COR-L47 (cell line): ENCODE measurements around the gene C17orf114.
"Not testable (repeated sequence)": the region's sequence is repeated elsewhere in the genome, so short reads cannot be mapped to it uniquely, and the experiment has no call there.

Experiments
- DNase-seq: peaks from one replicate; lab custom pipeline; 2025; lab: John Stamatoyannopoulos, UW

Gene C17orf114

GRCh38 chr17:4802228-4802627 is at the start of gene C17orf114:
Gene C17orf114 (minus strand): TSS chr17:4802328.
- no peak for DNase-seq

GRCh38 chr17:4851084-4851483 is 49.0 kb upstream of the C17orf114 start:
- DNase-seq = no peak

DNA sequence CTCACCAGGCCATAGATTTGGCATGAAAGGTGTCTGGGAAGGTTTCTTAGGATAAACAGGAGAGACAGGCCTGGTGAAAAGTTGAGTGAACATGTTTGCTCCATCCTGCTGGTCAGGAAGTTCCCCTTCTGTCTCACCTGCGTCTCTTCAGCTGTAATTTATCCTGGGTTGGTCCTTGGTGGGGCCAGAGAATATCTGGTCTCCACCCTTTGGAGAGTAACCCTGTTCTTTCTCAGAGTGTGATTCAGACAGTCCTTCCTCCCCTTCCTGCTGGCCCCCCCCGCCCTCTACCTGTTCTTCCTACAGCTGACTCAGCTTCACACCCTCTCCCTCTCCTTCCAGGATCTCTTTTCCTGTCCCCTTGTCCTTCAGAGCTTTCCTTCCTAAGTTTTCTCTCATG is 48.1 kb upstream of the C17orf114 start:
- no peak for DNase-seq

GRCh38 chr17:4849011-4849536 is 46.9 kb upstream of the C17orf114 start:
- DNase-seq = no peak

DNA sequence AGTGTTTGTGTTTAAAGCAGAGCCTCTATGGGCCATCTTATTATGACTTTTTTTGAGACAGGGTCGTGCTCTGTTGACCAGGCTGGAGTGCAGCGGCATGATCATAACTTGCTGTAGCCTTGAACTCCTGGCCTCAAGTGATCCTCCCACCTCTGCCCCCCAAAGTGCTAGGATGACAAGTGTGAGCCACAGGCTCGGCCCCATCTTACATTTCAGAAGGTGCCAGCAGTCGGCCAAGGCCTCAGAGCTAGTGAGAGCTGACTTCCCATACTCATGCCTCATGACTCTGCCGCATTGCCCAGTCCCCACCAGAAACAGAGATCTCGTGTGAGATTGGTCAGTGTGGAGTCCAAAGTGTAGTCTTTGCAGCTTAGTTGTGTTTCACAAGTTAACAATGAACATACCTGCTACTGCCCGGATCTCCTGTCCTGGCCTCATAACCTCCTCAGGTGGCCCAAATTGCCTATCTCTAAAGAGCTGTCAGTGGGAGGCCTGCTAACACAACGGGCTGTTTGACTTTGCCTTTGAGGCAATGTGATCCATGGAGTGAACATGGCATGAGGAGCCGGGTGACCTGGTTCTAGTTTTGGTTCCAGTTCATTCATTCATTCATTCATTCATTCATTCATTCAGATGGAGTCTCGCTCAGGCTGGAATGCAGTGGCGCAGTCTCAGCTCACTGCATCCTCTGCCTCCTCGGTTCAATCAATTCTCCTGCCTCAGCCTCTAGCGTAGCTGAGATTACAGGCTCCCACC is 44.7 kb upstream of the C17orf114 start:
- DNase-seq = no peak

- no peak for DNase-seq
Measured at GRCh38 chr17:4845118-4845517, 43.0 kb upstream of the C17orf114 start.

- no peak for DNase-seq
Measured at GRCh38 chr17:4843321-4844000, 41.3 kb upstream of the C17orf114 start.

GRCh38 chr17:4842376-4842775 is 40.2 kb upstream of the C17orf114 start:
- DNase-seq = no peak

- no peak for DNase-seq
Measured at GRCh38 chr17:4840893-4841242, 38.7 kb upstream of the C17orf114 start.

DNA sequence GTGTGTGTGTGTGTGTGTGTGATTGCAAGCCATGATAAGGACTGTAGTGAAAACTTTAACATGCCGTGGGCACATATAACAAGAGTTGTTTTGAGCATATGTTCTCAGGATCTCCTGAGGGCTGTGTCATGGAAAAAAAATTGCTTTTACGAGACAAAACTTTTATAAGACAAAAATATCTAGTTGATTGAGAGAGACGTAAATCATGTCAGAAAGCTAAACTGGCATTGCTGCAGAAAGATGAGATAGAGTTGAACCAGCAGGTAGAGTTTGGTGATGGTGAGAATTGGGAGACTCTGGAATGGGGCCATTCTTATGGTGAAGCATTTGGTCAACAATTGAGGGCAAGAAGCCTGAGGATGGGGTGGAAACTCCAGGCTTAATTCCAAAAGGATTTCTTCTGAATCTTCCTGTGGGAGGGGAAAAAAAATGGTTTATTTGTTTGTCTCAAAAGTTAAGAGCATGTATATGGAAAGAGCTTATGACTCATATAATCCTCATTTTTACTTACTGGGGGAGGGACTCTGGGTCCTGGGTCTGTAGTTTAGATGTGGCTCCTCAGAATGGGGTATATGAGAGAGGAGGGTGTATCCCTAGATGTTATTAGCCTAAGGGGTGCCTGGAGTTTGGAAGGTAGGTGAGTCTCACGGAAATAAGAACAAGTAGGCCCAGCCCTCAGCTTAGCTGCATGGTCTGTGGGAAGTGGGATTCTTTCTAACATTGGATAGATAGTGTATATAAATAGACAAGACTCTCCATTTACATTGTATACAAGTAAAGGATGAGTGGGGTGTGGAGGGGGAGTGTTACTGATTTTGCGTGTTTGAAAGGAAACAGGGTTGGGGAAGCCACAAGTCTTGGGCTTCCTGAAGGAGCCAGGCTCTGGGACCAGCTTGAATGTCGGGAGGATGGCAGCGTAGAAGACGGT is 38.1 kb upstream of the C17orf114 start:
- no peak for DNase-seq

DNA sequence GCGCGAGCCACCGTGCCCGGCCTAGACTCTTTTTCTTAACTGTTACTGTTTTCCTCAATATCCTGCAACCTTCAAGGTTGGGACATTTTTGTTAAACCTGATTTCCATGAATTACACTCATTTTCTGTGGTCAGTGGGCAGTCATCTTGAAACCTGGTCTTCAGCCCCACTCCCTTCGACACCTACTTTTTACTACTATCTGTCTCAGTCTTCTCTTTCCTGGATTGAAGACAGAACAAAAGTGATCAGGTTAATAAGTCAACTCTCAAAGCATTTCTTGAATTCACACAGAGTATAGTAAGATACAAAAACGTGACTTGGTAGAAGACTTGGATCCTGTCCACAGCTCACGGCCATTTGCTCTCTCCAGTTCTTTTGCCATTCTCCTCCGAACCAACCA is 37.1 kb upstream of the C17orf114 start:
- DNase-seq = no peak

DNA sequence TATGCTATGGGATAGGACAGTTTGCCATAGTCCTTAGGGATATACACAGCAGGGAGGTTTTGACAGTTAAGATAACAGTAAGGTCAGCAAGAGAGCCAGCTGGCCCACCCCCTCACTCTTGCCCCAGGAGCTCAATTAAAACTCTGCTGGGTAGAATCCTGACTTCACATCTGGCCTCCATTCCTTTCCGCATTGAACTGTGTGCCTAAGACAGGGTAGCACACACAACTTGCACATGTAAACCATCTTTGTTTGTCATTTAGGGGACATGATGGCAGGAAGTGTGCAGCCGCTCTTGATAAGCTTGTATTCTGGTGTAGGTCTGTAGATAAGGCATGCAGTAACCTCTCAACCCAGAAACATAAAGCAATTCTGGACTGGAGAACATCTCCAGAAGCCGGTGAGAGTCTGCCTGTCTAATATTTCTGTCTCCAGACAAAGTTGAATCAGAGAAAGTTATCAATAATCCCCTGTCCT is 36.2 kb upstream of the C17orf114 start:
- DNase-seq = no peak

GRCh38 chr17:4837471-4838308 is 35.6 kb upstream of the C17orf114 start:
- no peak for DNase-seq

GRCh38 chr17:4836221-4836620 is 34.1 kb upstream of the C17orf114 start:
- DNase-seq = no peak

- DNase-seq = no peak
Measured at GRCh38 chr17:4834681-4835020, 32.5 kb upstream of the C17orf114 start.

- DNase-seq = no peak
Measured at GRCh38 chr17:4833941-4834680, 32.0 kb upstream of the C17orf114 start.

- peak; percentile 58 for DNase-seq
Measured at GRCh38 chr17:4833178-4833940, 31.2 kb upstream of the C17orf114 start, which contains the start of gene MINK1. Gene MINK1 (plus strand): TSS chr17:4833340. CDS start chr17:4833584, 244 bp downstream.

DNA sequence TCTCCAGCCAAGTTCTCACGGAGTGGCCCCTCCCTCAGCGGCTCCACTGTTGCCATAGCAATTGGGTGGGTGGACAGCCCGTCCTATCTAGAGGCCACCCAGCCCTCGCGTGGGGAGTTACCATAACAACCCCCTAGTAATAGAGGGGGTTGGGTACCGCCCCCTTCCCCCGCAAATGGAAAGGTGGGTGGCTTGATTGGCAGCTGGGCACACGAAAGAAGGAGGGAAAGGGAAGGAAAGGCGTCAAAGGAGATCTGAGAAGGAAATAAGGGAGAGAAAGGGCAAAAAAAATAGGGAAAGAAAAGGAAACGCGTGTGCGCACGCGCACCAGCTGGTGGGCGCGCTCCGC is 30.7 kb upstream of the C17orf114 start:
- not testable (repeated sequence) for DNase-seq

GRCh38 chr17:4827399-4827798 is 25.3 kb upstream of the C17orf114 start:
- peak; percentile 12 for DNase-seq
